A549 (cell line): ENCODE results near the gene GPX2.

Source experiments
- CBX8 ChIP-seq: fragments of 200-600 bp; sonication (generic); IDR thresholded peaks from 2 replicates; pipeline ENCODE4 v1.6.1; 2016
- EP300 ChIP-seq, 2 experiments: fragments of >200 bp; sonication (Bioruptor Twin); formaldehyde crosslinking; IDR thresholded peaks; 2 replicates in 1 of 2; 3 replicates in 1 of 2; pipeline ENCODE4 v1.6.1; 2016 to 2017
- MAX ChIP-seq: IDR thresholded peaks from 2 replicates; pipeline ENCODE4 v1.6.1; 2012
- POLR2A ChIP-seq: IDR thresholded peaks from 2 replicates; pipeline ENCODE4 v1.6.1; 2012; ENCODE audit warnings: mild to moderate bottlenecking, low read length

GRCh38 chr14:64910847-64911495 lies 31.6 kb downstream of the GPX2 start:
- no peak for TF ChIP-seq POLR2A
- no peak for TF ChIP-seq EP300 (IDR thresholded peaks at IDR 0.05)
- no peak for TF ChIP-seq CBX8
- no peak for TF ChIP-seq MAX
